HTR-8/SVneo (cell line): Measurements from ENCODE around the gene CAMK4.

Source experiments
- DNase-seq: peaks from one replicate; pipeline ENCODE4 v3.0.0; 2011; ENCODE audit warnings: low spot score, mixed read lengths; ENCODE audit not compliant: insufficient read length
- FAIRE-seq: peaks from 2 replicates; lab custom pipeline; 2011; peaks lifted over from hg19 to GRCh38; lab: Jason Lieb, UNC

The CAMK4 gene

GRCh38 chr5:111512375-111513130 is 288.4 kb downstream of the CAMK4 start, which contains the start of gene STARD4:
STARD4 (minus strand) TSS chr5:111512535; CDS start chr5:111507433, 5,102 bp downstream.
- DNase-seq (peak; percentile 94), FAIRE-seq (peak; percentile 97)

DNA sequence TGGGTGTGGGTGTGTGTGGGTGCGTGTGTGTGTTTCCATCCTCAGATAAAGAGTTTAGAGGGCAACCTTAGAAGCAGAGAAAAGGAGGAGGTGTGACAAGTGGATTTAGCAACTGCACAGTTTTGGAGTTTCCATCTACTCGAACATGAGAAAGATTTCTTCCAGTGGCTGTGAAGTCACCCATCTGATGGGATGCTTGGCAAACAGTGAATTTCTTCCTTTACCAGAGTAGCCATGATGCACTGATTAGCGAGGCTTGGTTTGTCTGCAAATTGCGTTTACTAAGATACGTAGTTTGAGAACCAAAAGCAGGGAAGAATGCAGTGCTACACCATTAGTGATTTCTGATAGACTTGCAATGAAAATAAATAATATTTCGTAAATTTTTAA is 288.9 kb downstream of the CAMK4 start:
- peak; percentile 51 for FAIRE-seq
- no peak for DNase-seq

DNA sequence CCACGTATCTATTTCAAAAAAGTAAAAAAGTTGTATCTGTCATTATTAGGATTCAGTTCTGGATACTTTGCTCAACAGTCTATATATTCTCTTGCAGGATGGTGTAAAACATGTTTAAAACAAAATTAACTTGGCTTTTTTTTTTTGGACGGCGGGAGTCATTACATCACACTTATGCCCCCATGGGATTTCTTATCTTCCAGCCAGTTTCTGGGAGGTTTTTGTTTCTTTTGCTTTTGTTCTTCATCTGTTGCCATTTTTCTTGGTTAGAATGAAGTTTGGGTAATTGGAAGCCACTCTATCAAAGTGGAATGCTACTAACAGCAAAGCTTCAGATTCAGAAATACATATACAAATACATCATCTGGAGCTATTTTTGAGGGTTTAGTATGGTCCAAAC is 289.9 kb downstream of the CAMK4 start:
- no peak for FAIRE-seq
- no peak for DNase-seq

GRCh38 chr5:111517853-111518501 is 293.8 kb downstream of the CAMK4 start:
- FAIRE-seq (no peak), DNase-seq (no peak)

GRCh38 chr5:111518777-111519176 is 294.6 kb downstream of the CAMK4 start:
- DNase-seq (no peak), FAIRE-seq (no peak)

GRCh38 chr5:111520908-111521307 is 296.7 kb downstream of the CAMK4 start:
- FAIRE-seq (no peak), DNase-seq (no peak)

DNA sequence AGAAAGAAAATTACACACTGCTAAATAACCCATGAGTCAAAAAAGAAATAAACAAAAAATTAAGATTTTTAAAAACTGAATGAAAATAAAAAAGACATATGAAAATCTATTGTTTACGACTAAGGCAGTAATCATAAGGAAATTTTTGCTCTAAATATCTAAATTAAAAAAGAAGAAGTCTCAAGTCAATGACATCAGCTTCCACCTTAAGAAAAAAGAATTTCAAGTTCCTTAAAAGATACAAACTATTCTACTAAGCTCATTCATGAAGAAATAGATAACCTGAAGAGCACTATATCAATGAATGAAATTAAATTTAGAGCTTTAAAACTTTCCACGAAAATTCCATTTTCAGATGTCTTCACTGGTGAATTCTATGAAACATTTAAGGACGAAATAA is 303.9 kb downstream of the CAMK4 start:
- FAIRE-seq (no peak), DNase-seq (no peak)

DNA sequence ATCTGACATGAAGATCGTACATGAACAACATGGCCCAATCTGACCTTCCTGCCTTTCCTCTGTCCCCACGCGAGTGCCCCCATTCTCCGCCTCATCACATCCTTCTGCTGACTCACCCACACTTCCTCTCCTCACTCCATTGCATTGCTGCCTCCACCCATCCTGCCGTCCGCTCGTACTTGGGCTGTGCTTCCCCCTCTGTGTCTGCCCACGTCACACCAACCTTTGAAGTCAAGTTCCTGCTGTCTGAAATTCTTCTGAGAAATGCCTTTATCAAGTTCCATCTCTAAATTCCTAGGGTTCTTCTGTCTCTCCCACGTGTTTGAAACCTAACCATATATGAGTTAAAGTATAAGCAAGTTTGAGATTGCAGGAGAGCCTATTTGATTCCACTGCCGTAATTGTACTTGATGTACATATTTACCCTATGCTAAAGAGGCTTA is 306.1 kb downstream of the CAMK4 start:
- DNase-seq (peak; percentile 89), FAIRE-seq (peak; percentile 99)

GRCh38 chr5:111532886-111533582 is 308.9 kb downstream of the CAMK4 start:
- FAIRE-seq, result no peak
- no peak for DNase-seq

- DNase-seq, result no peak
- FAIRE-seq, result no peak
Observed at GRCh38 chr5:111535879-111536549, 311.8 kb downstream of the CAMK4 start.

GRCh38 chr5:111537141-111538024 is 313.2 kb downstream of the CAMK4 start:
- FAIRE-seq (no peak), DNase-seq (no peak)
